Measurements from ENCODE around the gene PINK1.

GRCh38 chr1:20611652-20612051 is 21.6 kb upstream of the PINK1 start:
- TF ChIP-seq EZH2 (IDR thresholded peaks at IDR 0.05; ENCODE audit: borderline replicate concordance, low read depth, low read length, poor library complexity, severe bottlenecking) (no peak), CTCF (conservative IDR thresholded peaks at IDR 0.05; ENCODE audit: low read depth, low read length) (no peak)
